Fibroblast of lung (primary cell): Measurements from ENCODE around the gene GK.

ENCODE experiments used
- CTCF ChIP-seq, 2 donors: IDR thresholded peaks in 1 of 2; conservative IDR thresholded peaks in 1 of 2; 1 replicate in 1 of 2; 2 replicates in 1 of 2; pipeline ENCODE4 v1.5.1; 2011 to 2012; ENCODE audit warnings: low read length in 2 of 2, control low read depth in 1 of 2, inconsistent platforms in 1 of 2, low read depth in 1 of 2, mild to moderate bottlenecking in 1 of 2
- EZH2 ChIP-seq: IDR thresholded peaks from 2 replicates; pipeline ENCODE4 v1.5.1; 2012; ENCODE audit warnings: low read length, control low read depth, mild to moderate bottlenecking; ENCODE audit errors: missing control alignments

DNA sequence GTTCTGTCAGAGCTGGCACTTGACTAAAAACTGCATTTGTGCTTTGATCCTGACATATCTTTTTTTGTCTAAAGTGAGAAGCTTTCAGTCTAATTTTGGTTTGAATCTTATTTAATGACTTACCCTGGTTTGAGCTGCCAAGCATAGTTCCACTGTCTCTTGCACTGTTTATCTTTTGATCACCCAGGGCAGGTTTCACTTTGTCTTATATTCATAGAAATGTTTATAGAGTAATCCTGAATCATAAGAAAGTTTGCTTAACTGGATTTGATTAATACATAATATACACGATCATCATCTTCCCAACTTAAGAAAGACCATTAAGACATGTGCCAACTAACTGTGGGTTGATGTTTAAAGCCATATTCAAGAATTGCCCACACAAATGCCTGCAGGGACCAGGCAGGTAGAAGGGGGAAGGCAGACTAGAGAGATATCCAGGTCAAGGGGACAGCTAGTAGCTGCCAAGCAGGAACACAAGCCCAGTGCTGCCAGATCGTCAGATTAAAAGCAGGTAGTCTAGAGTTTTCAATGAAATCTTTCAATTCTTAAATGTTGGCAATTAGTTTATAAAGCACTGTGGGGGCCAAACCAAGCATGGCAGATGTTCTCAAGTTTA, 1.9 kb downstream of the GK start:
- TF ChIP-seq CTCF (conservative IDR thresholded peaks at IDR 0.05 in 1 of 2, IDR thresholded peaks at IDR 0.05 in 1 of 2; ENCODE audit: low read depth in 1 of 2, low read length in 2 of 2) = no peak
- no peak for TF ChIP-seq EZH2
